Keratinocyte (primary cell): ENCODE results near the gene CES1. TPM values are rescaled to one million over a fixed set of nuclear protein-coding genes. Genes with fewer than 3 reads are reported as not detected.

Source experiments
- polyA plus RNA-seq, 5 experiments: library from polyadenylated mRNA; depleted of rRNA in 3 of 5; stranded (reverse) in 3 of 5; stranded (forward) in 1 of 5; unstranded in 1 of 5; fragments of >200 nt; gene quantifications; 1 replicate in 1 of 5; 2 replicates in 3 of 5; 3 replicates in 1 of 5; pipeline versions ENCODE4 v1.2.1 to v1.2.3, GENCODE V29; 2011 to 2012; ENCODE audit warnings: missing spikeins in 2 of 5, low read depth in 1 of 5, low replicate concordance in 1 of 5

CES1 gene
- polyA plus RNA-seq, 1 donor (not counting 4 experiments of a cell fraction or from before 2014, with no cell fraction given) = 0.10 TPM

Other genes with a start within 250 kb of the CES1 start
- gene SLC6A2, start 177.1 kb downstream of the CES1 start, polyA plus RNA-seq = 0.10 to 0.97 TPM (median 0.20 TPM) in 3 replicates
- 0.03 TPM in 1 of 3 replicates, not detected in the others for gene CES5A, start 42.3 kb upstream of the CES1 start, polyA plus RNA-seq